ENCODE measurements around the gene IMPDH1.

The IMPDH1 gene

DNA sequence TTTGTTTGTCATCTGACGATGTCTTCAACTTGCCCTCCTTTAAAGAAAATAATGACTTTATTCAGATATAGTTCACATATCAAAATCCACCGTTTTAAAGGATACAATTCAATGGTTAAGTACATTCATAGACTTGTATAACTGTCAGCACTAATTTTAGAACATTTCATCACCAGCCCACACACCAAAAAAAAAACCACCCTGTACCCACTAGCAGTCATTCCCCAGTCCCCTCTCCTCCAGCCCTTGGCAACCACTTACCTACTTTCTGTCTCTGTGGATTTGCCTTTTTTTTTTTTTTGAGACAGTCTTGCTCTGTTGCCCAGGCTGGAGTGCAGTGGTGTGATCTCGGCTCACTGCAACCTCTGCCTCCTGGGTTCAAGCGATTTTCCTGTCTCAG lies 40.6 kb upstream of the IMPDH1 start:
- TF ChIP-seq TCF12 (IDR thresholded peaks at IDR 0.05; ENCODE audit: low read depth) (no peak), YY1 (IDR thresholded peaks at IDR 0.05; ENCODE audit: low read depth) (no peak), TAF1 (IDR thresholded peaks at IDR 0.05; ENCODE audit: low read depth) (no peak), EGR1 (IDR thresholded peaks at IDR 0.05) (no peak), ZBTB7A (IDR thresholded peaks at IDR 0.05; ENCODE audit: low read depth) (no peak), TEAD4 (IDR thresholded peaks at IDR 0.05) (no peak), RAD21 (IDR thresholded peaks at IDR 0.05; ENCODE audit: low read depth) (no peak), CEBPB (IDR thresholded peaks at IDR 0.05) (no peak), FOXM1 (IDR thresholded peaks at IDR 0.05; ENCODE audit: borderline replicate concordance, low read depth) (no peak), EP300 (IDR thresholded peaks at IDR 0.05; ENCODE audit: borderline replicate concordance) (no peak), NFIC (IDR thresholded peaks at IDR 0.05) (no peak), CREB1 (IDR thresholded peaks at IDR 0.05; ENCODE audit: low read depth) (no peak)
- TF ChIP-seq, protein P1, sequence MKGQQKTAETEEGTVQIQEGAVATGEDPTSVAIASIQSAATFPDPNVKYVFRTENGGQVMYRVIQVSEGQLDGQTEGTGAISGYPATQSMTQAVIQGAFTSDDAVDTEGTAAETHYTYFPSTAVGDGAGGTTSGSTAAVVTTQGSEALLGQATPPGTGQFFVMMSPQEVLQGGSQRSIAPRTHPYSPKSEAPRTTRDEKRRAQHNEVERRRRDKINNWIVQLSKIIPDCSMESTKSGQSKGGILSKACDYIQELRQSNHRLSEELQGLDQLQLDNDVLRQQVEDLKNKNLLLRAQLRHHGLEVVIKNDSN (IDR thresholded peaks at IDR 0.05): no peak
- TF ChIP-seq, protein P2, sequence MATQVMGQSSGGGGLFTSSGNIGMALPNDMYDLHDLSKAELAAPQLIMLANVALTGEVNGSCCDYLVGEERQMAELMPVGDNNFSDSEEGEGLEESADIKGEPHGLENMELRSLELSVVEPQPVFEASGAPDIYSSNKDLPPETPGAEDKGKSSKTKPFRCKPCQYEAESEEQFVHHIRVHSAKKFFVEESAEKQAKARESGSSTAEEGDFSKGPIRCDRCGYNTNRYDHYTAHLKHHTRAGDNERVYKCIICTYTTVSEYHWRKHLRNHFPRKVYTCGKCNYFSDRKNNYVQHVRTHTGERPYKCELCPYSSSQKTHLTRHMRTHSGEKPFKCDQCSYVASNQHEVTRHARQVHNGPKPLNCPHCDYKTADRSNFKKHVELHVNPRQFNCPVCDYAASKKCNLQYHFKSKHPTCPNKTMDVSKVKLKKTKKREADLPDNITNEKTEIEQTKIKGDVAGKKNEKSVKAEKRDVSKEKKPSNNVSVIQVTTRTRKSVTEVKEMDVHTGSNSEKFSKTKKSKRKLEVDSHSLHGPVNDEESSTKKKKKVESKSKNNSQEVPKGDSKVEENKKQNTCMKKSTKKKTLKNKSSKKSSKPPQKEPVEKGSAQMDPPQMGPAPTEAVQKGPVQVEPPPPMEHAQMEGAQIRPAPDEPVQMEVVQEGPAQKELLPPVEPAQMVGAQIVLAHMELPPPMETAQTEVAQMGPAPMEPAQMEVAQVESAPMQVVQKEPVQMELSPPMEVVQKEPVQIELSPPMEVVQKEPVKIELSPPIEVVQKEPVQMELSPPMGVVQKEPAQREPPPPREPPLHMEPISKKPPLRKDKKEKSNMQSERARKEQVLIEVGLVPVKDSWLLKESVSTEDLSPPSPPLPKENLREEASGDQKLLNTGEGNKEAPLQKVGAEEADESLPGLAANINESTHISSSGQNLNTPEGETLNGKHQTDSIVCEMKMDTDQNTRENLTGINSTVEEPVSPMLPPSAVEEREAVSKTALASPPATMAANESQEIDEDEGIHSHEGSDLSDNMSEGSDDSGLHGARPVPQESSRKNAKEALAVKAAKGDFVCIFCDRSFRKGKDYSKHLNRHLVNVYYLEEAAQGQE (IDR thresholded peaks at IDR 0.05; ENCODE audit: low read depth): no peak
- TF ChIP-seq, protein P3, sequence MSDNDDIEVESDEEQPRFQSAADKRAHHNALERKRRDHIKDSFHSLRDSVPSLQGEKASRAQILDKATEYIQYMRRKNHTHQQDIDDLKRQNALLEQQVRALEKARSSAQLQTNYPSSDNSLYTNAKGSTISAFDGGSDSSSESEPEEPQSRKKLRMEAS (IDR thresholded peaks at IDR 0.05): no peak

DNA sequence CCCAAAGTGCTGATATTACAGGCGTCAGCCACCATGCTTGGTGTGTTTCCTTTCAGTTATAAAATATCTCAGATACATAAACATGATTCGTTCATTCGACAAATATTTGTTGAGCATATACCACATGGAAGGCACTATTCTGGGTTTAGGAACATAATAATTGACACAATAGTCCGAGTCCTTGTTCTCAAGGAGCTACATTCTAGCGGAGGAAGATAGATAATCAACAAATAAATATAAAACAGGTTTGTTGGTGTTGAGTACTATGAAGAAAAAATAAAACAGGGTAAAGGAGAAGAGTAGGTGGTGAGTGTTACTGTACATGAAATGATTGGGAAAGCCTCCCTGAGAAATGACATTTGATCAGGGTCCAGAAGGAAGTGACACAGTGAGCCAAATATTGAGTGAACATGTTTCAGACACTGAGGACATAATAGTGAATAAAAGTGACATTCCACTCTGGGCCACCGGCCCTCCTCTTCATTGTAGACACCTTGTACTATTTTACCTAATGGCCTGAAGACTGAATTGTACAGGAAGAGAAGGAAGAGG lies 39.0 kb upstream of the IMPDH1 start:
- TF ChIP-seq, protein P2 (IDR thresholded peaks at IDR 0.05; ENCODE audit: low read depth): no peak
- no peak for TF ChIP-seq CEBPB (IDR thresholded peaks at IDR 0.05)
- TF ChIP-seq, protein P3 (IDR thresholded peaks at IDR 0.05): no peak
- TF ChIP-seq TEAD4 (IDR thresholded peaks at IDR 0.05): no peak
- no peak for TF ChIP-seq TCF12 (IDR thresholded peaks at IDR 0.05; ENCODE audit: low read depth)
- TF ChIP-seq EGR1 (IDR thresholded peaks at IDR 0.05): no peak
- no peak for TF ChIP-seq TAF1 (IDR thresholded peaks at IDR 0.05; ENCODE audit: low read depth)
- no peak for TF ChIP-seq FOXM1 (IDR thresholded peaks at IDR 0.05; ENCODE audit: borderline replicate concordance, low read depth)
- TF ChIP-seq NFIC (IDR thresholded peaks at IDR 0.05): no peak

DNA sequence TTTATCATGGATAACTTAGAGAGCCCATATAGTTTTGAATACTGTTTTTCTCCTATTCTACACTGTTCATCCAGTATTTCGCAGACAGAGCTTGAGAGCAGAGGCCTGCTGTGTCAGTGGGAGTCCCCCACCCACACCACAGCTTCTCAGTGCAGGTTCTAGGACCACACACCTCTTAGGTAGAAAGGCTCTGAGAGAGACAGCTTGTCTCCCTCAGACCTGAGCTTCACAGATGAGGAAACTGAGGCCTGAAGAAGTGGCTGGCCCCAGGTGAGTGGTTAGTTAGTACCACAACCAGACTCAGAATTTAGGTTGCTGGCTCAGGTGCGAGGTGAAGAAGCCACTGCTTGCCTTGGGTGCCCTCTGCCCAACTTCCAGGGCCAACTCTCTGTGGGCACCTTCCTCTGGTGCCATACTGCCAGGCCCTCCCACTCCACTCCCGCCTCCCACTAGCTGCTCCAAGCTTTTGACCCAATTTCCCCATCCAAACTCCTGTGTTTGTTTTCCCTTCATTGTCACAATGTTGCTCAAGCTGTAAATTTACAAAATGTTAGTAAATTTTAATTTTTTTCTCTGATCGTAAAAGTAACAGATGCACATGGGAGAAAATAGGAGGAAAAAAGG lies 38.3 kb upstream of the IMPDH1 start:
- TF ChIP-seq EP300 (IDR thresholded peaks at IDR 0.05; ENCODE audit: borderline replicate concordance) (no peak), NFIC (IDR thresholded peaks at IDR 0.05) (no peak), RAD21 (IDR thresholded peaks at IDR 0.05; ENCODE audit: low read depth) (no peak), TAF1 (IDR thresholded peaks at IDR 0.05; ENCODE audit: low read depth) (no peak), YY1 (IDR thresholded peaks at IDR 0.05; ENCODE audit: low read depth) (no peak), FOXM1 (IDR thresholded peaks at IDR 0.05; ENCODE audit: borderline replicate concordance, low read depth) (no peak)

DNA sequence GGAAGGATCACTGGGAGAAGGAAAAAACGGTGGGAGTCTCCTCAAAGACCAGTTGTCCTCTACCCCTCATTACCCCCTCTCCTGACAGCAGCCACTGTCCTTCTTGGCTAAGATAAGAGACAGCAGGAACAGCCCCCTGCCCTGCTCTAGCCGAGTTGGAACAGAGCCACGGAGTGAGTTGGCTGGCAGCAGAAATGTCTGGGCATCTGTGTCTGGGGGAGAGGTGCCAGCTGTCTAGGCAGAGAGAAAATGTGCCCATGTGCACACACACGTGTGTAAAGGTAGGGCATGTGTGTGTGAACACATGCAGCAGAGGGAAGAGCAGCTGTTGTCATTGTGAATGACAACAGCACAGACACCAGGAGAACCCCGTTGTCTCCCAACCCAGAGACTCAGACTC lies 36.5 kb upstream of the IMPDH1 start:
- no peak for TF ChIP-seq FOXM1 (IDR thresholded peaks at IDR 0.05; ENCODE audit: borderline replicate concordance, low read depth)
- TF ChIP-seq CEBPB (IDR thresholded peaks at IDR 0.05): no peak
- no peak for TF ChIP-seq CREB1 (IDR thresholded peaks at IDR 0.05; ENCODE audit: low read depth)
- no peak for TF ChIP-seq RAD21 (IDR thresholded peaks at IDR 0.05; ENCODE audit: low read depth)
- TF ChIP-seq TAF1 (IDR thresholded peaks at IDR 0.05; ENCODE audit: low read depth): no peak
- TF ChIP-seq YY1 (IDR thresholded peaks at IDR 0.05; ENCODE audit: low read depth): no peak
- no peak for TF ChIP-seq TCF12 (IDR thresholded peaks at IDR 0.05; ENCODE audit: low read depth)
- TF ChIP-seq EGR1 (IDR thresholded peaks at IDR 0.05): no peak
- TF ChIP-seq, protein P2 (IDR thresholded peaks at IDR 0.05; ENCODE audit: low read depth): no peak
- TF ChIP-seq ZBTB7A (IDR thresholded peaks at IDR 0.05; ENCODE audit: low read depth): no peak
- no peak for TF ChIP-seq EP300 (IDR thresholded peaks at IDR 0.05; ENCODE audit: borderline replicate concordance)
- no peak for TF ChIP-seq TEAD4 (IDR thresholded peaks at IDR 0.05)

Measured in Ishikawa (cell line).